GM19467 (cell line): ENCODE data around the gene COX8C.
"Not testable (repeated sequence)": the region's sequence is repeated elsewhere in the genome, so short reads cannot be mapped to it uniquely, and the experiment has no call there.

Source experiments
- ATAC-seq: cut with Tn5 transposase; IDR thresholded peaks from one replicate; pipeline ENCODE4 v1.9.1; 2021; ENCODE audit warnings: mild to moderate bottlenecking, moderate library complexity; ENCODE audit not compliant: unreplicated experiment

COX8C gene

GRCh38 chr14:93368996-93369712 lies 22.2 kb downstream of the COX8C start:
- ATAC-seq = no peak

GRCh38 chr14:93369713-93370266 lies 22.8 kb downstream of the COX8C start:
- peak; percentile 87 for ATAC-seq

- peak; percentile 94 for ATAC-seq
These were observed 28.7 kb downstream of the COX8C start for GRCh38 chr14:93375673-93376156.

- no peak for ATAC-seq
These were observed 32.8 kb downstream of the COX8C start for GRCh38 chr14:93379831-93380230.

- no peak for ATAC-seq
These were observed 34.7 kb downstream of the COX8C start for GRCh38 chr14:93381644-93382043.

GRCh38 chr14:93384256-93384655 lies 37.3 kb downstream of the COX8C start:
- ATAC-seq = not testable (repeated sequence)

GRCh38 chr14:93395231-93395630 lies 48.2 kb downstream of the COX8C start:
- ATAC-seq = no peak

GRCh38 chr14:93396456-93396855 lies 49.5 kb downstream of the COX8C start:
- no peak for ATAC-seq
